ENCODE measurements around the gene TTC9.

TTC9 gene

GRCh38 chr14:70680748-70681147 is 39.0 kb downstream of the TTC9 start:
- H3K36me3 ChIP-seq (ENCODE audit: control insufficient read depth, low read length), result peaks cover 4% of the 10 kb centered on the region; the same call in 1 of the 2 replicates

GRCh38 chr14:70683983-70684382 is 42.3 kb downstream of the TTC9 start:
- Histone ChIP-seq H3K4me3 (ENCODE audit: low read length) (no peak overlapping the region), H3K79me2 (ENCODE audit: control insufficient read depth, low read length) (no peaks in the 10 kb centered on the region), H3K36me3 (ENCODE audit: control insufficient read depth, low read length) (no peaks in the 10 kb centered on the region), H3F3A (ENCODE audit: control insufficient read depth, insufficient read depth) (no peaks in the 10 kb centered on the region), H3K27ac (ENCODE audit: low read depth, low read length) (no peak overlapping the region), H3K4me1 (ENCODE audit: control insufficient read depth, low read length) (no peaks in the 10 kb centered on the region), H3K9me2 (replicated peaks; ENCODE audit: control insufficient read depth, low read length) (no peaks in the 10 kb centered on the region), H3K9me3 (ENCODE audit: control insufficient read depth, insufficient read depth, low read length) (no peaks in the 10 kb centered on the region), H4K20me1 (ENCODE audit: control insufficient read depth, insufficient read depth, low read depth, low read length) (no peaks in the 10 kb centered on the region), H3K4me2 (ENCODE audit: low read length) (no peak overlapping the region), H3K27me3 (ENCODE audit: control insufficient read depth, low read length) (no peaks in the 10 kb centered on the region)
- TF ChIP-seq EZH2phosphoT487 (IDR thresholded peaks at IDR 0.05; ENCODE audit: borderline replicate concordance, low read length) (no peak), CTCF (IDR thresholded peaks at IDR 0.05; ENCODE audit: low read depth, low read length, poor library complexity, severe bottlenecking) (no peak)

More at GRCh38 chr14:70680748-70681147, 39.0 kb downstream of the TTC9 start:
- no peaks in the 10 kb centered on the region for H3K79me2 ChIP-seq (ENCODE audit: control insufficient read depth, low read length)
- no peaks in the 10 kb centered on the region for H3K27me3 ChIP-seq (ENCODE audit: control insufficient read depth, low read length)
- H4K20me1 ChIP-seq (ENCODE audit: control insufficient read depth, insufficient read depth, low read depth, low read length), result no peaks in the 10 kb centered on the region
- no peak overlapping the region for H3K27ac ChIP-seq (ENCODE audit: low read depth, low read length)
- H3K9me3 ChIP-seq (ENCODE audit: control insufficient read depth, insufficient read depth, low read length), result no peaks in the 10 kb centered on the region
- no peak overlapping the region for H3K4me3 ChIP-seq (ENCODE audit: low read length)
- H3K9me2 ChIP-seq (replicated peaks; ENCODE audit: control insufficient read depth, low read length), result no peaks in the 10 kb centered on the region
- no peaks in the 10 kb centered on the region for H3K4me1 ChIP-seq (ENCODE audit: control insufficient read depth, low read length)
- TF ChIP-seq EZH2phosphoT487 (IDR thresholded peaks at IDR 0.05; ENCODE audit: borderline replicate concordance, low read length) (no peak), CTCF (IDR thresholded peaks at IDR 0.05; ENCODE audit: low read depth, low read length, poor library complexity, severe bottlenecking) (no peak)
- H3K4me2 ChIP-seq (ENCODE audit: low read length), result no peak overlapping the region
- 0 out of 2 replicates have a peak, but pooled peaks cover 2% of the 10 kb centered on the region for H3F3A ChIP-seq (ENCODE audit: control insufficient read depth, insufficient read depth)

GRCh38 chr14:70685474-70686197 is 43.9 kb downstream of the TTC9 start:
- Histone ChIP-seq H3K4me3 (ENCODE audit: low read length) (no peak overlapping the region), H4K20me1 (ENCODE audit: control insufficient read depth, insufficient read depth, low read depth, low read length) (no peaks in the 10 kb centered on the region), H3K27ac (ENCODE audit: low read depth, low read length) (no peak overlapping the region), H3K36me3 (ENCODE audit: control insufficient read depth, low read length) (no peaks in the 10 kb centered on the region), H3K9me2 (replicated peaks; ENCODE audit: control insufficient read depth, low read length) (no peaks in the 10 kb centered on the region), H3K4me1 (ENCODE audit: control insufficient read depth, low read length) (no peaks in the 10 kb centered on the region), H3K27me3 (ENCODE audit: control insufficient read depth, low read length) (no peaks in the 10 kb centered on the region), H3K9me3 (ENCODE audit: control insufficient read depth, insufficient read depth, low read length) (no peaks in the 10 kb centered on the region), H3K4me2 (ENCODE audit: low read length) (no peak overlapping the region), H3F3A (ENCODE audit: control insufficient read depth, insufficient read depth) (no peaks in the 10 kb centered on the region), H3K79me2 (ENCODE audit: control insufficient read depth, low read length) (no peaks in the 10 kb centered on the region)
- no peak for TF ChIP-seq EZH2phosphoT487 (IDR thresholded peaks at IDR 0.05; ENCODE audit: borderline replicate concordance, low read length)
- TF ChIP-seq CTCF (IDR thresholded peaks at IDR 0.05; ENCODE audit: low read depth, low read length, poor library complexity, severe bottlenecking), result no peak
